Mucosa of gallbladder (tissue), 1 donor: ENCODE measurements around the gene KCNIP3. TPM values are rescaled to one million over a fixed set of nuclear protein-coding genes. Genes with fewer than 3 reads are reported as not detected.
"Not testable (repeated sequence)": the region's sequence is repeated elsewhere in the genome, so short reads cannot be mapped to it uniquely, and the experiment has no call there.

Source experiments
- DNase-seq: peaks from one replicate; pipeline ENCODE4 v3.0.0-alpha.2; 2020; ENCODE audit warnings: low spot score
- total RNA-seq: library from RNA; stranded (reverse); gene quantifications from one replicate; pipeline ENCODE4 v1.2.1, GENCODE V29; 2021
- donor health status: DM: no; HTN: no; CAD: no.

KCNIP3 gene
- total RNA-seq, 1 donor from 2014 or later: 24.3 TPM

DNA sequence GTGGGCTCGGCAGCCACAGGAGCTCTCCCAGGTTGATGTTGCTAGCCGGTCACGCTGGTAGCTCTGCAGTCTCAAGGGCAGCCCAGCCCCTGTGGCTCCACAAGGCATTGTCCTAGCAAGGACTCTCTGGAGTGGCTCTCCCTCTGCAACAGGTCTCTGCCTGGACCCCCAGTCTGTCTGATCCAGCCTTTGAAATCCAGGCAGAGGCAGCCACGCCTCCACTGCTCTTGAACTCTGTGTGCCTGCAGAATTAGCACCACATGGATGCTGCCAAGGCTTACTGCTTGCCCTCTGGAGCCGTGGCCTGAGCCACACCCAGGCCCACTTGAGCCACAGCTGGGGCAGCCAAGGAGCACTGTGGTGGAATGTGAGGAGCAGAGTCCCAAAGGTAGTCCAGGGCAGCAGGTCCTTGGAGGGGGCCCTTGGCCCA is 62.4 kb downstream of the KCNIP3 start:
- no peak for DNase-seq

DNA sequence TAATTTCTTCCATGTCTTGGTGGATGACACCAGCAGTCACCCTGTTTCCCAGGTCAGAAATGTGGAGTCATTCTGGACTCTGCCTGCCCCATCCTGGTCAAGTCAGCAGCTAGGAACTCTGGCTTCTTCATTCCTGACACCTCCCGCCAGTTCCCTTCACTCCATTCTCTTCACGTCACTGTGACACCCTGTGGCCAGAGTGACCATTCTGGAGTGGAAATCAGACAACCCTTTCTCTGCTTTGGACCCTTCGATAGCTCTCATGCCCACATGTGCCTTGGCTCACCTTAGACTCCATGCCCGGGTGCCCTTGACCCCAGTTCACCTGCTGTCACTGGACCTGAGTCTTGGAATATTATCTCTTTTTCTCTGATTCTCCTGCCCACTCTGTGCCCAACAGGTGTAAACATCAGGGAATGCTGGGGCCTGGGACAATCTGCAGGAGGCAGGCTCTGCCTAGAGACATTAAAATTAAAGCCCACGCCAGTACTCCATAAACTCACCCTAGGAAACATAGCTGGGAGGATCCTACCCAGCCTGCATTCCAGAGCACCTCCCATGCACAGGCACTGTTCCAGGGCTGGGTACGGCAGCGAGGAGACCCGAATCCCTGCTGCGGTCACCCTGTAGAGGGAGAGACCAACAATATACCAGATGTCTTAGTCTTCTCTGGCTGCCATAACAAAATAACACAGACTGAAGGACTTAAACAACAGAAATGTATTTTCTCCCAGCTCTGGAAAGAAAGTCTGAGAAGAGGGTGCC is 64.3 kb downstream of the KCNIP3 start:
- no peak for DNase-seq

DNA sequence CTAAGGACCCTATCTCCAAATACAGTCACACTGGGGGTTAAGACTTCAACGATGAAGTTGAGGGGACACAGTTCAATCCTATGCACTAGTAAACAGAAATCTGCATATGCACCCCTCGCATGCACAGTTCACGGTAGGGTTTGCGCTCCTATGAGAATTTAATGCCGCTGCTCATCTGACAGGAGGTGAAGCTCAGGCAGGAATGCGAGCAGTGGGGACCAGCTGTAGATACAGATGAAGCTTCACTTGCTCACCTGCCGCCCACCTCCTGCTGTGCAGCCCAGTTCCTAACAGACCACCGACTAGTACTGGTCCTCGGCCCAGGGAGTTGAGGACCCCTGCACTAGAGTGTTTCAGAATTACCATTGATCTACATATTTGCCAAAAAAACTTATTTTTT is 65.3 kb downstream of the KCNIP3 start:
- no peak for DNase-seq

GRCh38 chr2:95366514-95366913 is 69.4 kb downstream of the KCNIP3 start:
- DNase-seq: no peak

DNA sequence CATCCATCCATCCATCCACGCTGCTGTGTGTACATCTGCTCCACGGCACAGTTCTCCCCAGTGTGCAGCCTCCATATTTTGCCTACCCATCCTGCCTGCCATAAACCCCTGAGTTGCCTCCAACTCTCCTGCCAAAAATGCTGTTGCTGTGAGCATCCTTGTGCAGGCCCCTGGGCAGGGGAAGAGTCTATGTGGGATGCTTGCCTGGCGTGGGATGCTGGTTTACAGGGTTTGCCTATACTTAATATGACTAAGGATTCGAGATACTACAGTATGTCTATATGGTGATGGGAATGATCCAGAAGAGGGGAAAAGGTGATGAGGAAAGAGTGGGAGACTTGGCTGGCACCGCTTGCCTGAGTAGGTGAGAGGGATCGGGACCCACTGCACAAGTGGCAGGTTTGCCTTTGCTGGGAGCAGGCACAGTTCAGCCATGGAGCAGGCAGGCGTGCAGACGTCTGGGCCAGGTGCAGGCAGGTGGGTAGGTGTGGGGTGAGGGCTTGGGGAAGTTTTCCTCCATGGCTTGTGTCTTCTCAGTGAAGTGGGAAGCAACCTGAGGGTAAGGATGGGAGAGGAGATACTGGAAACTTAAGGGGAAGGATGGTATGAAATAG is 75.2 kb downstream of the KCNIP3 start:
- no peak for DNase-seq

GRCh38 chr2:95372845-95373244 is 75.7 kb downstream of the KCNIP3 start:
- DNase-seq: no peak

GRCh38 chr2:95374029-95374428 is 76.9 kb downstream of the KCNIP3 start:
- DNase-seq: no peak

- DNase-seq: no peak
Observed at GRCh38 chr2:95374451-95374920, 77.3 kb downstream of the KCNIP3 start.

DNA sequence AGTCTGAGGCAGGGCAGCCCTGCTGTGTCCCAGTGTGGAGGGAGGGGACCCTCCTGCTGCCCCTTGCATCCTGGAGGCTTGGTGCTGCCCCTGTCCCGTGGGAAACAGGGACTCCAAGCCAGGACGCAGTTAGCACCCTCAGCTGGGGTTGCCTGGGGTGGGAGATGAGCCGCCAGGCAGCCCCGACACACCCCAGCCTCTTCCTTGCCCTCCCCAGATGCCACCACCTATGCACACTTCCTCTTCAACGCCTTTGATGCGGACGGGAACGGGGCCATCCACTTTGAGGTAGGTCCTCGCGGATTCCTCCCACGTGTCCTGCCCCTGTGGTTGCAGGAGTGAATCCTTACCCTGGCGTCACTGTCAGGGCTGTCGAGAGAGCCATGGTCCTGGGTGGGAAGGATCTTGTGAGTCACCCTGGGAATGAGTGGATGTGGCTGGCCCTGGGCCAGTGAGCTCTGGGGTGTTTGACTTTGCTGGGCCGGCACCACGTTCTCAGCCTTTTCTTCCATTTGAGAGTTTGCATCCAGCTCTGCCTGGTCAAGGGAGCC is 77.8 kb downstream of the KCNIP3 start:
- no peak for DNase-seq

GRCh38 chr2:95375532-95376150 is 78.5 kb downstream of the KCNIP3 start:
- DNase-seq: no peak

DNA sequence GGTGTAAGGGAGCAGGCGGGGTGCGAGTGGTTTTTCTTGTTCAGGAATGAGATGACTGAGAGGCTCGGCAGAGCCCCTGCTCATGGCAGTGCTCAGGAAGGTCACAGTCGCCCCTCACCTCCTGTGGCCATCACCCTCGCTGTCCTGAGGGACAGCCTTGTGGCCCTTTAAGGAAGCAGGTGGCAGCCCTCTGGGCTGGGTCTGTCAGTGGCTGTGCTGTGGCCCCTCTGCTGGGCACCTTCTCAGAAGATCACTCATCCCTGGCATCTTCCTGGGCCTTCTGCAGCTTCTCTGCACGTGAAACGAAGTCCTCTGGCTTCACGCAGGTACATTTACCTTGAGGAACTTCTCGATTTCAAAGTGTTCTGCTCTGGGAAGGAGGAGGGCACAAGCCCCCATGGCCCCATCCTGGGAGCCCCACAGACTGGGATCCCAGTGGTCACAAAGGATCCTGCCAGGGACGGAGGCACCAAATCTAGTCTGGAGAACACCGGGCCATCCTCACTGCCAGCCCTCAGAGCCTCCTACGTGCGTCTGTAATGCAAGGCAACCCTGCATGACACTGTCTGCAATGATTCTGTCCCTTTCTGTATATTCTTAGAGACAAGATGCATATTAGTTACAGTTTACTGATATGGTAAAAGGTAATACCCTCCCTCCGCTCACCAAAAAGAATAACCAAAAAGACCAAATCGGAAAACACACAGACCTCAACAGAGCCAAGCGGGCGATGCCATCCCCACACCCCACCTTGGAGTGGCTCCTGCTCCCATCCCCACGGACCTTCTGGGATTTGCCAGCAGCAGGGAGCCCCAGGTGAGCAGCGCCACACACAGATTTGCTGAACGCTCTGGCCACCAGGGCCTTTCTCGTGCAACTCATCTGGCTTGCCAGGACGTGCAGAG is 79.4 kb downstream of the KCNIP3 start:
- DNase-seq: no peak

GRCh38 chr2:95377216-95378123 is 80.3 kb downstream of the KCNIP3 start:
- DNase-seq: no peak

DNA sequence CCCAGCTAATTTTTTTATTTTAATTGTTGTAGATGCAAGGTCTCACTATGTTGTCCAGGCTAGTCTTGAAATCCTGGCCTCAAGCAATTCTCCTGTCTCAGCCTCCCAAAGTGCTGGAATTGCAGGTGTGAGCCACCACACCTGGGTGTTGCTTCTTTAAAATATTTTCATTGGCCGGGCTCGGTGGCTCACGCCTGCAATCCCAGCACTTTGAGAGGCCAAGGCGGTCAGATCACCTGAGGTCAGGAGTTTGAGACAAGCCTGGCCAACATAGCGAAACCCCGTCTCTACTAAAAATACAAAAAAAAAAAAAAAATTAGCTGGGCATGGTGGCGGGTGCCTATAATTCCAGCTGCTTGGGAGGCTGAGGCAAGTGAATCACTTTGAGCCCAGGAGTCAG is 81.1 kb downstream of the KCNIP3 start:
- DNase-seq: not testable (repeated sequence)

DNA sequence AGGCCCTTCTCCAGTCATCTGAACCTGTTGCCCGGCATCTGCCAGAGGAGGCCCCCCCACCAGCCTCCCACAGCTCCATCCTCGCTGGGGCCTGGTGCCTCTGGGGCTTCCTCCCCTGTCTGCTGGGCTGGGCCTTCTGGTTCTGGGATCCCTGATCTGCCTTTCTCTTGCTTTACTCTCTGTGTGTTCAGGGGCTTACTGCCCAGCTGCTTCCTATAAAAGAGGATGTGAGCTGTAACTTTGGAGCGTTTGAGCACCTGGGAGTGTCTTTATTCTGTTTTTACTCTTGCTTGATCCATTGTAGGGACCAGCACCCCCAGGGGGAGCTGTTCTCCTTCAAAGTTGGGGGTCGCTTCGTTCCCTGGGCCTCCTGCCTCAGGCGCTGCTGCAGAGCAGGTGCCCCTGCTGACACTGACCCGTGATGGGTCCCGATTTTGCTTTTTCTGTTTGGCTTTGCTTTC is 82.3 kb downstream of the KCNIP3 start:
- no peak for DNase-seq

DNA sequence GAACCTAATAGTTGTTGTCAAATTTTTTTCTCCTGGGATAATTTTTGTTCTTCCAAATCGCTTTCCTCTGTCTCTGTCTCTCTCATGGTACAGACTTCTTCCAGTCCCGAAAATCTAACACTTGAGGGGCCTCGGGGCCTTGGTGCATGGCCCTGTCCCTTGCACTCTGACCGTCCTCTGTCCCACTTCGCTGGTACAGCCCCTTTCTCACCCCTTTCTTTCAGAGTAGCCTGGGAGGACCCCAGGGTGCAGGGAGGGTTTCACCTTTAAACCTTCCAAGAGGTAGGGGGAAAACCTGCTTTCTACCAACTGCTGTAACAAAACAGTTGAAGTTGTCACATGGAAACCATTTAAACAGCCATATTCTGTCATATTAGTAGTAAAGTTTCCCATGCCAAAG is 83.1 kb downstream of the KCNIP3 start:
- no peak for DNase-seq

DNA sequence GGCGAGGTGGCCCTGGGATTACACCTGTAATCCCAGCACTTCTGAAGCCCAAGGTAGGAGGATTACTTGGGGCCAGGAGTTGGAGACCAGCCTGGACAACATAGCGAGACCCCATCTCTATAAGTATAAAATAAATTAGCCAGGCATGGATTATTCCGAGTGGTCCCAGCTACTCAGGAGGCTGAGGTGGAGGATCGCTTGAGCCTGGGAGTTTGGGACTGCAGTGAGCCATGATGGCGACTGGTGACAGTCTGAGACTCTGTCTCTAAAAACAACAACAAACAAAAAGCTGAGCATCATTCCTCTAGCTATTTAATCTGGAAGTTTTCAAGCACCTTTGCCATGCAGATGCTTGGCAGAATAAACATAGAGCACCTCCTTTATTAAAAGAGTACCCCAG is 83.6 kb downstream of the KCNIP3 start:
- no peak for DNase-seq

GRCh38 chr2:95381212-95382191 is 84.4 kb downstream of the KCNIP3 start:
- DNase-seq: no peak

DNA sequence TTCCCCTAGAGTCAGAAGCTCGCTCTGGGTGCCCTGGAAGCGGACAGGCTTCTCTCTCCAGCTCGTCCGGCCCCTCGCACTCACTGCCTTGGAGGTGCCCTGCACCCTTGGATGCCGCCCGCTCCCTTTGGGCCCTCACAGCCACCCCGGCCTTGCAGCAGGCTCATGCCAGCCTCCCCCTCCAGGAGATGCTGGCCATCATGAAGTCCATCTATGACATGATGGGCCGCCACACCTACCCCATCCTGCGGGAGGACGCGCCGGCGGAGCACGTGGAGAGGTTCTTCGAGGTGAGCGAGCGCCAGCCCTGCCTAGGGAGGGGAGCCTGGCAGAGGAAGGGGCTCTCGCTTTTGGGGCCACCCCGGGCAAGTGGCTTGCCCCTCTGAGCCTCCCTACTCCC is 85.0 kb downstream of the KCNIP3 start:
- no peak for DNase-seq
